Kasumi-1 (cell line): Measurements from ENCODE around the gene GNB5.
"Not testable (repeated sequence)": the region's sequence is repeated elsewhere in the genome, so short reads cannot be mapped to it uniquely, and the experiment has no call there.

Experiments
- DNase-seq, 2 experiments: peaks; one replicate each; lab custom pipeline; 2025; lab: John Stamatoyannopoulos, UW

GNB5 gene

DNA sequence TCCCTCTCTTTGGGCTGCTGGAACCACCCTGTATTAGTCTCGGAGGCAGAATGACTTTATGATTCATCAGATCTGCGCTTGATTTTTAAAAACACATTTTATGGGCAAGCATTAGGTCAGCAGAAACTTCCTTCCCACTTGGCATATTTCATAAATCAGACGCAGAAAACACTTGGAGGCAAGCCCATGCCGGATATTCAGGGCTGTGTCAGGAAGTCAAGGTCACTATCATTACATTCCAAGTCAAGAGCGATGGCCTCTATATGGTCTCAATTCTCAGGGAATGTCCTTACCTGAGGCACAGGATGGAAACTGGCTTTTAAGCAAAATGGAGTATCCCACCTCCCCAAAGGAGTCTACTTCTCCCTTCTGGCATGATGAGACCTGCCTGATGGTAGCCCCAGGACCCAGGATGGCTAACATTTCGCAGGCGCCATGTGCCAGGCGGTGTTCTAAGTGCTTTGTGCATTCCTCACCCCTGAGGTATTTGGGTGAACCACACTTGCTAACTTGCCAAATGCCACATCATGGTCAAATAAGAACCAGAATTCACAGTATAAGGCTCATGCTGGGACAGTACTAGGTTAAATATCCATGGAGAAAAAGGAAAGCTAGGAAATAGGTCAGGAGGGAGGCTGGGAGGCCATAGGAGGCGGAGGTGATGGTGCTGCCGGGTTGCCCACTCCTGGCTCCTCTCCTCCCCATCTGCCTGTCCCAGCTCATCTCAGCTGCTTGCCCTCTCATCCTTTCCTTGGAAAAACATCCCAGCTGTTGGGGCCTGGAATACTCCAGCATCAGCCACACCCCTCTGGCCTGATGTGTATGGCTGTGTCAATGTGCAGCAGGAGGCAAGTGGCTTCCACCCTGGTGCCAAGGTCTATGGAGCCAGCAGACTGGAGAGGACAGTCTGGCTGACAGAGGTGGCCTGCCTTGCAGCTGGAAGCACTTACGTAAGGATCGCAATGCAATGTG lies 97.4 kb downstream of the GNB5 start:
- no peak for DNase-seq

GRCh38 chr15:52093167-52093538 lies 98.0 kb downstream of the GNB5 start:
- no peak for DNase-seq

GRCh38 chr15:52090193-52090592 lies 101.0 kb downstream of the GNB5 start:
- DNase-seq = no peak

- DNase-seq = peak in 1 of 2 experiments; percentile 20
Measured at GRCh38 chr15:52086011-52086786, 105.0 kb downstream of the GNB5 start.

GRCh38 chr15:52085299-52085698 lies 105.9 kb downstream of the GNB5 start:
- DNase-seq = no peak

GRCh38 chr15:52083603-52084002 lies 107.6 kb downstream of the GNB5 start:
- DNase-seq = no peak

DNA sequence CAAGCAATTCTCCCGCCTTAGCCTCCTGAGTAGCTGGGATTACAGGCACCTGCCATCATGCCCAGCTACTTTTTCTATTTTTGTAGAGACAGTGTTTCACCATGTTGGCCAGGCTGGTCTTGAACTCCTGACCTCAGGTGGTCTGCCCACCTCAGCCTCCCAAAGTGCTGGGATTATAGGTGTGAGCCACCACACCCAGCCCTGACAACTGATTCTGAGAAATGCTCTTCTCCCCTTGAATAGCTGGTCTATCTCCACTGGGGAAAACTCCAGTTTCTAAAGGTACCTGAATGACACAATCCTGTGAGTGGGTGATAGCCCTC lies 108.2 kb downstream of the GNB5 start:
- not testable (repeated sequence) for DNase-seq

DNA sequence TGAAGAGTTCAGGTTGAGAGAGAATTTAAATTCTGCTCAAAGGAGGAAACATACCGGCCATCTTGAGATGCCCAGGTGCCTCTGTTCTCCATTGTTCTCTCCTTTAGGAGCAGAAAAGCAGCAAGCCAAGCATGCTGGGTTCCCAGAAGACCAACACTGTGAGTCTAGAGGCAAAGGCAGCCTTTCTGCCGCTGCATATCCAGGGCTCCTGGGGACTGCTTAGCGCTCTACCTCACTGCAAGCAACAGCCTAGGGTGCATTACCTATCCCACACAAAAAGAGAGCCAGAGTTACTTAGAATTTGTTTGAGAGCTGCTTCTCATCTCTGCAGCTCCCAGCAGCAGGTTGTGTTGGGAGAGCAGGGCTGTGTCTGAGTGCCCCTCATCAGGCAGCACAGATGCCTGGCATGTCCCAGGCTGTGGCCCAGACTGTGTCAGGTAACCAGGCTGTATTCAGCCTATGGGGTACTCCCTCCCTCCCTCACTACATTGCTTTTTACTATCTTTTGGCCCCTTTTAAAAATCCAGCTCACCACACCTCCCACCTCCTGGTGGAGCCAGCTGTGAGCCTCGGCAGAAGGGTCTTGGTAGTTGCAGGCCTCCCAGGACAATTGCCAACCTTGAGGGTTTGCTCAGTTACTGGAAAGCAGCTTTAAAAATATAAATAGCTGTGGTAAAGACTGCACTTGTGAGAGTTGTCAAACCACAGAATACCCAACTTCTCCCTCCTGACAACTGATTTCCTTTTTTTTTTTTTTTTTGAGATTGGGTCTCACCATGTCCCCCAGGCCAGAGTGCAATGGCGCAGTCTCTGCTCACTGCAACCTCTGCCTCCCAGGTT lies 108.8 kb downstream of the GNB5 start:
- DNase-seq = peak; percentile 66 to 78

- DNase-seq = no peak
Measured at GRCh38 chr15:52080706-52081392, 110.3 kb downstream of the GNB5 start.

- DNase-seq = no peak
Measured at GRCh38 chr15:52080031-52080430, 111.2 kb downstream of the GNB5 start.

DNA sequence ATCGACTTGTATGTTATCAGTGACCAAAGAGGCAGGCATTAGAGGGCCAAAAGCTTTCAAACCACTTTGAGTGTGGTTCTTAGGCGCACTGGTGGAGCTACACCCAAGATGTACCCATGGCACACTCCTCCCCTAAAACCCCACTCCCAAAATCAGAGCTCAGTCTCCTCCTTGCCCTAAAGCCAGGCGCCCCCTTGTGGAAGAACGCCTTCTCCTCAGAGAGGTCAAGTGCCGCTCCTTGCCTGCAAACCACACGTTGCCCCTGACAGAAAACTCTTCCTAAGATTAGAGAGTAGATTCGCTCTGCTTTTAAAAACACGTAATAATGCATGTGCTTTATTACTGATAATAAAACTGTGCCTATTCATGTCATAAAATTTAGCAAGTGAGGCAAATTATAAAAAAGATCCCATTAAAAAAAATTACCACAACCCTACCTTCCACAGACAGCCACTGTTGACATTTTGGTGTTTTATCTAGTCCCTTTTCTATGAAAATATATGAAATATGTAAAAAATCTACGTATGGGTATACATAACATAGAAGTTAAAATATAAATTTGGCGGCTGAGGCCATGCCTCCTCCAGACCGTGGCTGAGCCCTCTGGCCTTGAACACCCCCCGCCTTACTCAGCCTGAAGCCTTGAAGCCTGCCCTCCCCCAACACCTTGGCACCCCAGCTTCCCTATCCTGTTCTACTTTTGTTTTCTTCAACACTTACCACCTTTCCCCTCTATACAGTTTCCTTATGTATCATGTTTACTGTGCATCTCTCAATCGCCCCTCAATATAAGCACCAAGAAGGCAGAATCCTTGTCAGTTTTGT lies 112.1 kb downstream of the GNB5 start:
- DNase-seq = peak; percentile 70 to 71

DNA sequence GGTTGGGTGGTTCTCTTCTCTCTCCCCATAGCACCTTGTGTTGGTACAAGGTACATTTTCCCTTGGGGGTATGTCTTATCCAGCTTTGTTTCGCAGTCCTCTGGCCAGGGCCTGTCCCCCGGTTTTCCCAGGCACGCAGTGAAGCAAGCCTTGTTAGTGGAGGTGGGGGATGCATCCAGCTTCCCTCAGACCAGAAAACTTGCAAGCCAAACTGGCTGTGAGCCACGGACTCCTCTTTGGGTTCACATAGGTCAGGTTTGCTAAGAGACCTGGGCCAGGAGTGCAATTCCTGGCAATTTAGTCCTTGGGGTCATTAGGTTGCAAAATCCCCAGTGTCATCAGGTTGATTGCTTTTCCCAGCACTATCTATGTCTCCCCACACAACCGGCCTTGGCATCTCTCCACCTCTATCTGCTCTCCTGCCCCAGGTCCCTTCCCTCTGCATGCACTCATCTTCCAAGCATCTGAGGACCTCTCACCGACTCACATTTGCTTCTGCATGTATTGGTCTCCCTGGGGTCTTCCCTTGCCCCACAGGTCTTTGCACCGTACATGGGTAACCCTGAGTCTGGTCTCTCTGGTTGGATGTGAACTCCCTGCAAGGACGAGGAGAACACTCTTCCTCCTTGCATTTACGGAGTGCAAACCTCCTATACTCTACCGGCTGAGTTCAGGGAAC lies 112.9 kb downstream of the GNB5 start:
- no peak for DNase-seq

DNA sequence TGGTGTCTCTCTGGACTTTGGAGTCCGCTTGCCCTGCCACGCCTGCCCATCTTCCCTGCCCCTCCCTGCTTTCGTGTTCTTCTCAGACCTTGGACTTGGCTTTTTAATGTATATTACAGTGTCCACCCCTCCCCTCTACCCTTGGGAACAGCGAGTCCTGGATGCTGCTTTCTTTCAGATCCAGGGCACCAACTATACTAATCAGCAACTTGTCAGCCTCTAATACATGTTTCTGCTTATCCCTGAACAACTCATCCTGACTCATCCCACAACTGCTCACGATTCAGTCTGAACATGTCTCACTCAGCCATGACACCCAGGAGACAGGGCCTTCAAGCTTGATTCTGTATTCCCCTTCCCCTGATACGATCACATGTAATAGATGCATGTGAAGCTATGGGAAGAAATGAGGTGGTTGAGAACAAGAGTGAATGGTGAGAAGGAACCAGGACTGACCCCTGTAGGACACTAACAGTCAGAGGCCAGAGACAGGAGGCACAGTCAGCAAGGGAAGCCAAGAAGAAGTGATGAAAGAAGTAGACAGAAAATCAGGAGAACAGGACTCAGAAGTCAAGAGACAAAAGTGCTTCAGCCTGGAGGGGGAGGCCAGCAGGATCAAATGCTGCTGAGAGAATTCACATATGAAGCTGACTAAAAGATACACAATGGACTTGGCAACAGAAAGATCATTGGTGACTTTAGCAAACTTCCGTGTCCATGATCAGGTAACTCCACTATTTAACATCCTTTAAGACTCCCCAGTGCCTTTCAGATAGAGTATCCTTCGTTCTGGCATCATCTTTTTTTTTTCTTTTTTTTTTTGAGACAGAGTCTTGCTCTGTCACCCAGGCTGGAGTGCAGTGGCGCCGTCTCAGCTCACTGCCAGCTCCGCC lies 114.1 kb downstream of the GNB5 start:
- DNase-seq = no peak

DNA sequence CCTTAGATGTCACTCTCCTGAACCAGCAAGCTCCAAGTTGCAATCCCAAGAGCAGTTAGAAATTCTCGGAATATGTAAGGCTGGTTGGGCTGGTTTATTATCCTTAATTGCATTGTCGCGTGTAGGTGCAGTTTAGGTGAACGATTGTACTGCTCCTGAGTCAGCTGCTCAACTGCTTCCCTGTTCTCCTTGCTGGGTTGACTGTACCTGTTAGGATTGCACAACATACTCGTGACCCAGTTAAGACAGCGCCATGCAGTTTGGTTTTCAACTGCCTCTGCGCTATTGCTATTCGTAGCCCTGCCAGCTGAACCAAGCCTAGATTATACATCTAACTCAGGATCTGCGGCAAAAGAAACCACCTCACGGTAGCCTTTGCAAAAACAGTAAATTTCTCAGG lies 119.6 kb downstream of the GNB5 start:
- no peak for DNase-seq

GRCh38 chr15:52069559-52069958 lies 121.6 kb downstream of the GNB5 start:
- DNase-seq = no peak

DNA sequence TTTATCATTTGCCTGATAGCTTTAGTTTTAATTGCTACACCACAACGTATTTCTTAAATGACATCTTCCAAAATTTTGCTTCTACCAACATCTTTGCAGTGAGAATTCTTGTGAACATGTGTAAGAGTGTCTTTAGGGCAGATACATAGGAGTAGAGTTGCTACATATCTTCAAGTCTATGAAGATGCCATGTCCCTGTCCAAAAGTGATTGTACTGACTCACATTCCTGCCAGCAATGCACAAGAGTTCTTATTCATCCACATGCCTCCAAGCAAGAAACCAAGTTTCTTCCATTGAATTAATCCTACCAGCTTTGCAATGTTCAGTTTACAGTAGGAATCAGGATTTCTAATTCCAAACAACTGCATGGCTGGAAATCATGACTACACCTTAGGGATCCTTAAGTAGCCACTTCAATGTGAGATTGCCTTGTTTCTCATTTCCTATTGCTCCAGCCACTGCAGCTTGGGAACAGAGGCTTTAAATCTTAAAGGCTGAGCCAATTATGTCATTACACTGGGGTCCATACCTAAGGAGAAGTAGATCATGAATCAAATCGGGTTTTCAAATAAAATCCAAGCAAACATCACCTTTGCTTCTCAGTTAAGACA lies 123.1 kb downstream of the GNB5 start:
- no peak for DNase-seq

DNA sequence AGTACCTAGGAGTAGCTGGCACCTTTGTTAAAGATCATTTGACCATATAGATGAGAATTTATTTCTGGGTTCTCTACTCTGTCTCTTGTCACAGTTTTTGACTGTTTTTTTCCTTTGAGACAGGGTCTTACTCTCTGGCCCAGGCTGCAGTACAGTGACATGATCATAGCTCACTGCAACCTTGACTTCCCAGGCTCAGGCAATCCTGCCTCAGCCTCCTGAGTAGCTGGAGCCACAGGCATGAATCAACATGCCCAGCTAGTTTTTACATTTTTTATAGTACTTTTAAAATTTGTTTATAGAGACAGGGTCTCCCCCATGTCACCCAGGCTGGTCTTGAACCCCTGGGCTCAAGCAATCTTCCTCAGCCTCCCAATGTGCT lies 123.7 kb downstream of the GNB5 start:
- DNase-seq = no peak

- no peak for DNase-seq
Measured at GRCh38 chr15:52066842-52067544, 124.2 kb downstream of the GNB5 start.
